ENCODE measurements around the gene PLD4. TPM values are rescaled to one million over a fixed set of nuclear protein-coding genes. Genes with fewer than 3 reads are reported as not detected.

The PLD4 gene
- total RNA-seq, 4 donors from 2014 or later, result 2.4 TPM; not detected in 3

GRCh38 chr14:104932676-104933631, 8.3 kb downstream of the PLD4 start:
- DNase-seq (ENCODE audit: low spot score in 2 of 2), result peak; percentile 66 to 74
- peaks cover 0 to 28% (median 12%) of the 10 kb centered on the region in 4 donors for H3K4me1 ChIP-seq
- H3K9me3 ChIP-seq, result no peaks in the 10 kb centered on the region
- peak overlapping the region; percentile 45 to 68 (median 62) for H3K4me3 ChIP-seq
- 7 to 10% methylated on average over 9 to 48 of the region's 100 CpGs for WGBS, 2 donors
- TF ChIP-seq CTCF (IDR thresholded peaks at IDR 0.05) (peak; percentile 74 to 89 (median 84)), EP300 (IDR thresholded peaks at IDR 0.05) (peak in 1 of 2 donors; percentile 57), POLR2A (IDR thresholded peaks at IDR 0.05) (no peak)
- no peaks in the 10 kb centered on the region for H3K36me3 ChIP-seq
- no peaks in the 10 kb centered on the region for H3K27me3 ChIP-seq
- peak overlapping the region in 3 of 4 donors; percentile 21 to 68 (median 62) for H3K27ac ChIP-seq

- Histone ChIP-seq H3K27ac (peak overlapping the region in 1 of 4 donors; percentile 68), H3K4me1 (peaks cover 0 to 28% (median 12%) of the 10 kb centered on the region in 4 donors), H3K9me3 (no peaks in the 10 kb centered on the region), H3K36me3 (no peaks in the 10 kb centered on the region), H3K27me3 (no peaks in the 10 kb centered on the region), H3K4me3 (peak overlapping the region; percentile 45 to 68 (median 62))
- peak in 1 of 2 donors; percentile 9 for DNase-seq (ENCODE audit: low spot score in 2 of 2)
- TF ChIP-seq EP300 (IDR thresholded peaks at IDR 0.05), result no peak
- no peak for TF ChIP-seq CTCF (IDR thresholded peaks at IDR 0.05)
- WGBS, 2 donors, result 26 to 46% methylated on average over 5 to 13 of the region's 42 CpGs
These were observed 9.4 kb downstream of the PLD4 start for GRCh38 chr14:104933746-104934733.

GRCh38 chr14:104935026-104935650, 10.5 kb downstream of the PLD4 start:
- TF ChIP-seq EP300 (IDR thresholded peaks at IDR 0.05), result no peak
- no peak for TF ChIP-seq POLR2A (IDR thresholded peaks at IDR 0.05)
- TF ChIP-seq CTCF (IDR thresholded peaks at IDR 0.05), result no peak
- Histone ChIP-seq H3K27ac (no peak overlapping the region), H3K4me1 (peaks cover 0 to 28% (median 12%) of the 10 kb centered on the region in 4 donors), H3K9me3 (no peaks in the 10 kb centered on the region), H3K4me3 (no peak overlapping the region), H3K27me3 (no peaks in the 10 kb centered on the region), H3K36me3 (no peaks in the 10 kb centered on the region)
- DNase-seq (ENCODE audit: low spot score in 2 of 2), result peak in 1 of 2 donors; percentile 5
- 66 to 76% methylated on average over 3 of the region's 3 CpGs for WGBS, 2 donors

GRCh38 chr14:104935955-104936354, 11.3 kb downstream of the PLD4 start:
- Histone ChIP-seq H3K36me3 (peaks cover 0 to 6% (median 0%) of the 10 kb centered on the region in 3 donors), H3K4me1 (peaks cover 0 to 28% (median 12%) of the 10 kb centered on the region in 4 donors), H3K9me3 (no peaks in the 10 kb centered on the region), H3K27ac (no peak overlapping the region), H3K4me3 (no peak overlapping the region), H3K27me3 (no peaks in the 10 kb centered on the region)
- no peak for DNase-seq (ENCODE audit: low spot score in 2 of 2)
- WGBS, 2 donors, result 36 to 53% methylated on average over 2 of the region's 2 CpGs
- no peak for TF ChIP-seq EP300 (IDR thresholded peaks at IDR 0.05)
- no peak for TF ChIP-seq CTCF (IDR thresholded peaks at IDR 0.05)
- TF ChIP-seq POLR2A (IDR thresholded peaks at IDR 0.05), result no peak
